Heart left ventricle (tissue), 13 donors: ENCODE data around the gene NUMA1.

ENCODE experiments used
- CTCF ChIP-seq, 12 donors: fragments of 200-600 bp; sonication (generic) in 4 of 12; IDR thresholded peaks; one replicate each; pipeline versions ENCODE4 v1.5.0 to v1.8.0; 2018 to 2022; ENCODE audit warnings: antibody characterized with exemption in 12 of 12, mild to moderate bottlenecking in 5 of 12
- POLR2A ChIP-seq, 2 donors: fragments of 450-650 bp; IDR thresholded peaks; one replicate each; pipeline ENCODE4 v1.6.1; 2017; ENCODE audit warnings: antibody characterized with exemption in 2 of 2, mild to moderate bottlenecking in 2 of 2, moderate library complexity in 2 of 2
- donor health status: ischemic (EF 13 %, LVEDD 7.1; RV severe dilation, severe dysfunction).
- donor health status: DM: no; HTN: yes; CAD: no.
- donor health status: DM: no; HTN: no; CAD: no.
- donor health status: ischemic (EF 25% LVEDD 6.9; RV normal size, moderate dysfunction).
- donor health status: ischemic (EF 25% LVEDD 5.7; RV mildly dilated, moderate dysfunction).
- donor health status: ischemic (EF 35%, LVEDD 5.7; RV mildly dilated, moderate dysfunction).
- donor health status: nonischemic (EF 11% LVEDD 7.7; RV severe dilation, severe dysfunction).
- donor health status: DM: yes; HTN: yes; CAD: no.
- donor health status: PGD.
- donor health status: ischemic (EF 29% LVEDD 5.4; RV normal size, mild dysfunction).
- donor health status: nonischemic (EF 23%, LVEDD 6.1; RV moderate dilation, normal function).

- TF ChIP-seq CTCF (IDR thresholded peaks at IDR 0.05) (no peak), POLR2A (IDR thresholded peaks at IDR 0.05) (no peak)
These were observed 103.3 kb downstream of the NUMA1 start for GRCh38 chr11:71977090-71977489.
